ENCODE measurements around the gene MPPED2. TPM values are rescaled to one million over a fixed set of nuclear protein-coding genes. Genes with fewer than 3 reads are reported as not detected.

MPPED2 gene
- total RNA-seq, 2 donors from 2014 or later = 0.24 TPM; not detected in 1

DNA sequence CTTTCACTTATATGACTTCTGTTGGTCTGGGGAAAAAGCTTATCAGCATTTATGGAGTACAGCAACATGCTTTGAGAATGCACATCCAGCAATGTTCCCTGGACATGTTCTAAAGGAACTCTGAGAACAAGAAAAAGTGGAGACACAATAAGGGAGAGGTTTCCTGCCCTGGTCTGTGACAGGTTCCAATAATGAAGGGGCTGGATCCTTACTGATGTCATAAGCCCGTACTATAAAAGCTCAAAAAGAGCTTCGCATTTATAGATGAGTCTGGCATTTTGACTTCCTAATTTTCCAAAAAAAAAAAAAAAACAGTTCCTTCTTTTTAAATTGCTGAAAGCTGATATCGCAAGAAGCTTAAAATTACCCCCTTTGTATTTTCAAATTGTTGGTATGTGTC lies 129.1 kb downstream of the MPPED2 start:
- H3K36me3 Mint-ChIP-seq = no peaks in the 10 kb centered on the region
- peaks cover 0 to 2% of the 10 kb centered on the region in 2 donors for H3K27me3 Mint-ChIP-seq
- no peak for ATAC-seq

DNA sequence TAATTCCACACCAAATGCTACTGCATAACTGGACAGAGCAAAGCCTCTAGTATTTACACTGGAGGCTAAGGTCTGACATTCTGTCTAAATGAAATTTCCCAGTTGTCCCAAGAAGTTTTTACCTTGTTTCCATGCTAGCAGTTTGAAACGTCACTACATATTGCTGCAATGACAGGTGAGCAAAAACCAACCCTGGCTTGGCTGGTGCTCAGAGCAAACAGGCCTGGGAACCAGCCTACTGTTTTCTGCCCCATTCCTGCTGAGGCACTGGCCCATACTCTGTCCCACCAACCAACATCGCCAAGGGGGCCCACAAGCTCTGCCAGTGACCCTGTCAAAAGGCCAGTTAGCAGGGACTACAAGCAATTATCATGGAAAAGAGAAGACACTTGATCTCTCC lies 131.1 kb downstream of the MPPED2 start:
- Mint-ChIP-seq H3K27ac (no peak overlapping the region), H3K4me1 (ENCODE audit: low read depth in 2 of 2) (peaks cover 0 to 10% of the 10 kb centered on the region in 2 donors), H3K9me3 (no peaks in the 10 kb centered on the region), H3K27me3 (peaks cover 0 to 2% of the 10 kb centered on the region in 2 donors), H3K36me3 (no peaks in the 10 kb centered on the region), H3K4me3 (no peak overlapping the region)
- ATAC-seq = no peak
- no peak for DNase-seq (ENCODE audit: low spot score)

More for the DNA sequence above, 129.1 kb downstream of the MPPED2 start:
- Mint-ChIP-seq H3K9me3 (no peaks in the 10 kb centered on the region), H3K27ac (no peak overlapping the region), H3K4me1 (ENCODE audit: low read depth in 2 of 2) (peaks cover 0 to 8% of the 10 kb centered on the region in 2 donors), H3K4me3 (no peak overlapping the region)
- no peak for DNase-seq (ENCODE audit: low spot score)

DNA sequence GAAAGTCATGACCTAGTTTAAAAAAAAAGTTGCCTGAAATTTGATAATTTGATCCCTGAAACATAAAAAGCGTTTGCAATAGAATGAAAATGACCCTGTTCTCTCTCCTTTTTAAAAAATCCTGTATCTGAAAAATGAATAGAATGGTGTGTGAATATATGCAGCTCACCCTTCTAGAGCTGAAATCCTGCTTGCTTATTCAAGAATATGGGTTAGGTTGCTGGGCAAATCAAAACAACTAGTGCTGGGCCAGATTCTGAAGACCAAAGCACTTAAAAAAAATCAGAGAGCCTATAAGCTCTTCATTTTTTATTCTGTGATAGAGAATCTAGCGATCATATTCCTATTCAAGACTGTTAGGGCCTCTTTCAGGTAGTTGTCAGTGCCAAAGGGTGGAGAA lies 131.6 kb downstream of the MPPED2 start:
- Mint-ChIP-seq H3K4me3 (no peak overlapping the region), H3K36me3 (no peaks in the 10 kb centered on the region), H3K27me3 (peaks cover 0 to 2% of the 10 kb centered on the region in 2 donors), H3K9me3 (no peaks in the 10 kb centered on the region), H3K27ac (no peak overlapping the region), H3K4me1 (ENCODE audit: low read depth in 2 of 2) (peaks cover 0 to 10% of the 10 kb centered on the region in 2 donors)
- no peak for ATAC-seq
- no peak for DNase-seq (ENCODE audit: low spot score)

- ATAC-seq (no peak), DNase-seq (ENCODE audit: low spot score) (no peak)
- H3K4me3 Mint-ChIP-seq = no peak overlapping the region
- no peak overlapping the region for H3K27ac Mint-ChIP-seq
- peaks cover 0 to 10% of the 10 kb centered on the region in 2 donors for H3K4me1 Mint-ChIP-seq (ENCODE audit: low read depth in 2 of 2)
- no peaks in the 10 kb centered on the region for H3K9me3 Mint-ChIP-seq
- H3K36me3 Mint-ChIP-seq = no peaks in the 10 kb centered on the region
- H3K27me3 Mint-ChIP-seq = peaks cover 0 to 2% of the 10 kb centered on the region in 2 donors
These were observed 132.0 kb downstream of the MPPED2 start for GRCh38 chr11:30454111-30454510.

- peaks cover 0 to 10% of the 10 kb centered on the region in 2 donors for H3K4me1 Mint-ChIP-seq (ENCODE audit: low read depth in 2 of 2)
- ATAC-seq (no peak), DNase-seq (ENCODE audit: low spot score) (no peak)
- no peak overlapping the region for H3K27ac Mint-ChIP-seq
- H3K36me3 Mint-ChIP-seq = no peaks in the 10 kb centered on the region
- H3K9me3 Mint-ChIP-seq = no peaks in the 10 kb centered on the region
- H3K27me3 Mint-ChIP-seq = peaks cover 0 to 2% of the 10 kb centered on the region in 2 donors
- H3K4me3 Mint-ChIP-seq = no peak overlapping the region
These were observed 132.4 kb downstream of the MPPED2 start for GRCh38 chr11:30453705-30454104.

GRCh38 chr11:30452842-30453241 lies 133.3 kb downstream of the MPPED2 start:
- DNase-seq (ENCODE audit: low spot score) (no peak), ATAC-seq (no peak)
- no peaks in the 10 kb centered on the region for H3K36me3 Mint-ChIP-seq
- H3K4me1 Mint-ChIP-seq (ENCODE audit: low read depth in 2 of 2) = peaks cover 0 to 7% of the 10 kb centered on the region in 2 donors
- H3K27me3 Mint-ChIP-seq = peaks cover 0 to 2% of the 10 kb centered on the region in 2 donors
- H3K4me3 Mint-ChIP-seq = no peak overlapping the region
- H3K27ac Mint-ChIP-seq = no peak overlapping the region
- H3K9me3 Mint-ChIP-seq = no peaks in the 10 kb centered on the region

DNA sequence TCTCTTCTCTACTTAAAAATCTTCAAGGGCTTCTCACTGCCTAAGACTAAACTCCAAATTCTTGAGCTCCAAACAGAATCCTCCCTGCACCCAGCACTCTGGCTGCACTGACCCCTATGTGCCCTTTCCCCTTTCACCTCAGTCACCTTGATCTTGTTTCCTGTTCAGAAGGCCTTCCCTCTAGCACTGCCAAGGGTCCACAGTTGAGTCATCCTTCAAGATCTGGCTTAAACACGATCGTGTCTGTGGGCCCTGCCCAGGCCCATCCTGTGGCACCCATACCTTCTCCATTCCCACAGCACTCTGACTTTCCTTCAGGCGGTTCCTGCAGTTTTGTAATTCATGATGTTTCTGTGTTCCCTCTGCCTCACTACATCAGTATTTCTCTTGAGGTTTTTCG lies 134.0 kb downstream of the MPPED2 start:
- no peak overlapping the region for H3K4me3 Mint-ChIP-seq
- ATAC-seq (no peak), DNase-seq (ENCODE audit: low spot score) (no peak)
- H3K9me3 Mint-ChIP-seq = no peaks in the 10 kb centered on the region
- no peak overlapping the region for H3K27ac Mint-ChIP-seq
- H3K4me1 Mint-ChIP-seq (ENCODE audit: low read depth in 2 of 2) = peaks cover 0 to 7% of the 10 kb centered on the region in 2 donors
- H3K27me3 Mint-ChIP-seq = peaks cover 0 to 2% of the 10 kb centered on the region in 2 donors
- H3K36me3 Mint-ChIP-seq = no peaks in the 10 kb centered on the region

GRCh38 chr11:30451626-30452025 lies 134.5 kb downstream of the MPPED2 start:
- ATAC-seq = no peak
- Mint-ChIP-seq H3K4me1 (ENCODE audit: low read depth in 2 of 2) (peaks cover 0 to 7% of the 10 kb centered on the region in 2 donors), H3K36me3 (no peaks in the 10 kb centered on the region), H3K9me3 (no peaks in the 10 kb centered on the region), H3K27ac (no peak overlapping the region), H3K4me3 (no peak overlapping the region), H3K27me3 (peaks cover 0 to 2% of the 10 kb centered on the region in 2 donors)
- DNase-seq (ENCODE audit: low spot score) = no peak

DNA sequence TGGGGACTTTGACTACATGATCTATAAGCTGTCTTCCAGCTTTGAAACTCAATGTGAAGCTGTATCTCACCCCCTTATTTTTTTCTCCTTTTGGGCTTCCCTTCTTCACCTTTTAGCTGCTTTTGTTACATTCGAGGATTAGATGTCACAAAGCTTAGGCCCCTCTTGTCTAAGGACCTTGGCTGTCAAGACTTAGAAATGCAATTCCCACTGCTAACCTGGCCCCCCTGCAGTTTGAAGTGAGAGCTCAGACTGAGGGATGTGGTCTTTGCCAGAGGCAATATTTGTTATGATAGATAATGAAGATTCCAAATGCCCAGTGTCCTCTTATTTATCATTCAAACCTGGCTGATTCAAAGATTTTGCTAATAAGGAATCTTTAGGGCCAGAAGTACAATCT lies 135.0 kb downstream of the MPPED2 start:
- H3K36me3 Mint-ChIP-seq = no peaks in the 10 kb centered on the region
- DNase-seq (ENCODE audit: low spot score) (no peak), ATAC-seq (no peak)
- H3K4me3 Mint-ChIP-seq = no peak overlapping the region
- H3K9me3 Mint-ChIP-seq = no peaks in the 10 kb centered on the region
- H3K4me1 Mint-ChIP-seq (ENCODE audit: low read depth in 2 of 2) = peaks cover 0 to 7% of the 10 kb centered on the region in 2 donors
- H3K27me3 Mint-ChIP-seq = peaks cover 0 to 2% of the 10 kb centered on the region in 2 donors
- no peak overlapping the region for H3K27ac Mint-ChIP-seq

DNA sequence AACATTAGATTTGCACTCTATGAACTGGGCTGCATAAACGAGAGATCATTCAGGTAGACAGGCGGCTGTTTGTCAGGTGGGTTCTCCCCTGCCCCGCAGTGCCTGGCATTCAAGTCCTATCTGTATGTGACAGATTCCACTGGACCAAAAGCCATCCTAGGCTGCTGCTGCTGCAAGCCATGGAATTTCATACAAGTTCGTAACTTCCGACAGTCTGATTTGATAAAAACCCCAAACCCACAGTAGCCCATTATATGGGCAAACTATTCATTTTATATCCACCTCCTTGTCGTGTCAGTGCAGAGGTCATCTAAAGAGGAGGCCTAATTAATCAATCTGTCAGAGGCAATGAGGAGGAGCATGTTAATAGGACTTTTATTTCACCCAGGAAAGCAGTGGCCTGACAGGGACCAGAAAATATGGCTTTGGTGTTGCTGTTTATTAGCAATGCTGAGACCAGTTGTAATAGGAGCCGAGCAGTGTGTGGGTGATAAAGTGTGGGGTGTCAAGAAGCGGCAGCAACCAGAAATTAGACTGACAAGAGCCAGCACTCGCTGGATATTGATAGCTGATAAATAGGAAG lies 139.0 kb downstream of the MPPED2 start:
- ATAC-seq (no peak), DNase-seq (ENCODE audit: low spot score) (no peak)
- Mint-ChIP-seq H3K9me3 (no peaks in the 10 kb centered on the region), H3K4me3 (no peak overlapping the region), H3K36me3 (no peaks in the 10 kb centered on the region), H3K27me3 (peaks cover 0 to 2% of the 10 kb centered on the region in 2 donors), H3K27ac (no peak overlapping the region), H3K4me1 (ENCODE audit: low read depth in 2 of 2) (peaks cover 0 to 2% of the 10 kb centered on the region in 2 donors)

- no peaks in the 10 kb centered on the region for H3K4me1 Mint-ChIP-seq (ENCODE audit: low read depth in 2 of 2)
- no peaks in the 10 kb centered on the region for H3K36me3 Mint-ChIP-seq
- no peak overlapping the region for H3K4me3 Mint-ChIP-seq
- no peak for ATAC-seq
- H3K9me3 Mint-ChIP-seq = no peaks in the 10 kb centered on the region
- peaks cover 0 to 2% of the 10 kb centered on the region in 2 donors for H3K27me3 Mint-ChIP-seq
- H3K27ac Mint-ChIP-seq = no peak overlapping the region
- no peak for DNase-seq (ENCODE audit: low spot score)
These were observed 139.6 kb downstream of the MPPED2 start for GRCh38 chr11:30446520-30446919.

DNA sequence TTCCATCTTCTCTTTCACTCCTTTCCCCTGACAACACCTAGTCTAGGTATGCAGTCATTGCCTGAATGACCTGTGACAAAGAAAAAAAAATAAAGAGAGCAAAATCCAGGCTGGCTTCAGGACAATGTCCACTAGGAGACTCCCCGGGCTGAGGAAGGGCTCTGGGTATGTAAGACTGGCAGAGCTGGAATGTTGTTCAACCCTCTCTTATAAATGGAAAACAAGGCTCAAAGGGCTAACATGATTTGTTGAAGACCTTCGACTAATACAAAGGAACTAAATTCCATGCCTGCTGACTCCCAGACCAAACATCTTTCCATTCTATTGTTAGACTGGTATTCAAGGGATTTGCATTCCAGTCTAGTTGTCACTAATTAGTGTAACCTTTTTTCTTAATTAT lies 141.1 kb downstream of the MPPED2 start:
- Mint-ChIP-seq H3K4me1 (ENCODE audit: low read depth in 2 of 2) (no peaks in the 10 kb centered on the region), H3K4me3 (no peak overlapping the region), H3K36me3 (no peaks in the 10 kb centered on the region), H3K9me3 (no peaks in the 10 kb centered on the region), H3K27ac (no peak overlapping the region), H3K27me3 (peaks cover 0 to 2% of the 10 kb centered on the region in 2 donors)
- ATAC-seq = no peak
- no peak for DNase-seq (ENCODE audit: low spot score)

DNA sequence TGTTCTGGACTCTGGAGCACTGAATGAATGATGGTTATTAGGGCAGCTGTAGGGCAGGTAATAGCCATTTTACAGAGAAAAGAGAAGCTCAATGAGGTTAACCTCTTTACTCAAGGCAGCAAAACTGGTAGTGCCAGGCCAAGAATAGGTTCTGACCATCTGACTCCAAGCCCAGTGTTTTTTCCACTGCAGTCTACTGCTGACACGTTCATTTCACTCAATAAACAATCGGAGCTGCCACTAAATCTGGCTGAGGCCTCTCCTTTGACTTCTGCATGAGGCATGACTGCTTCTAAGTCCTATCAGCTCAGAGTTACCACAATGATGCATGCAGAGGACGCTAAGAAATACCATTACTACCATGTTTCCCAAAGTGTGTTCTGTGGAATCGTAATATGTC lies 145.6 kb downstream of the MPPED2 start:
- no peaks in the 10 kb centered on the region for H3K36me3 Mint-ChIP-seq
- H3K27me3 Mint-ChIP-seq = peaks cover 0 to 2% of the 10 kb centered on the region in 2 donors
- ATAC-seq (no peak), DNase-seq (ENCODE audit: low spot score) (no peak)
- H3K4me3 Mint-ChIP-seq = no peak overlapping the region
- no peaks in the 10 kb centered on the region for H3K4me1 Mint-ChIP-seq (ENCODE audit: low read depth in 2 of 2)
- no peaks in the 10 kb centered on the region for H3K9me3 Mint-ChIP-seq
- H3K27ac Mint-ChIP-seq = no peak overlapping the region

- no peak overlapping the region for H3K4me3 Mint-ChIP-seq
- H3K27me3 Mint-ChIP-seq = no peaks in the 10 kb centered on the region
- no peak overlapping the region for H3K27ac Mint-ChIP-seq
- no peak for ATAC-seq
- no peaks in the 10 kb centered on the region for H3K36me3 Mint-ChIP-seq
- H3K9me3 Mint-ChIP-seq = no peaks in the 10 kb centered on the region
- H3K4me1 Mint-ChIP-seq (ENCODE audit: low read depth in 2 of 2) = no peaks in the 10 kb centered on the region
- DNase-seq (ENCODE audit: low spot score) = no peak
These were observed 149.4 kb downstream of the MPPED2 start for GRCh38 chr11:30436801-30437200.

- no peaks in the 10 kb centered on the region for H3K27me3 Mint-ChIP-seq
- ATAC-seq = no peak
- H3K9me3 Mint-ChIP-seq = no peaks in the 10 kb centered on the region
- no peak overlapping the region for H3K4me3 Mint-ChIP-seq
- DNase-seq (ENCODE audit: low spot score) = no peak
- no peaks in the 10 kb centered on the region for H3K36me3 Mint-ChIP-seq
- H3K4me1 Mint-ChIP-seq (ENCODE audit: low read depth in 2 of 2) = peaks cover 5 to 9% of the 10 kb centered on the region in 2 donors
- H3K27ac Mint-ChIP-seq = no peak overlapping the region
These were observed 150.7 kb downstream of the MPPED2 start for GRCh38 chr11:30435488-30435887.
